Measurements from ENCODE around the gene ACADVL. TPM values are rescaled to one million over a fixed set of nuclear protein-coding genes. Genes with fewer than 3 reads are reported as not detected.

The ACADVL gene
- total and polyA plus RNA-seq, 2 of the 4 experiments (the other 2 are of a cell fraction): 139 to 752 TPM

DNA sequence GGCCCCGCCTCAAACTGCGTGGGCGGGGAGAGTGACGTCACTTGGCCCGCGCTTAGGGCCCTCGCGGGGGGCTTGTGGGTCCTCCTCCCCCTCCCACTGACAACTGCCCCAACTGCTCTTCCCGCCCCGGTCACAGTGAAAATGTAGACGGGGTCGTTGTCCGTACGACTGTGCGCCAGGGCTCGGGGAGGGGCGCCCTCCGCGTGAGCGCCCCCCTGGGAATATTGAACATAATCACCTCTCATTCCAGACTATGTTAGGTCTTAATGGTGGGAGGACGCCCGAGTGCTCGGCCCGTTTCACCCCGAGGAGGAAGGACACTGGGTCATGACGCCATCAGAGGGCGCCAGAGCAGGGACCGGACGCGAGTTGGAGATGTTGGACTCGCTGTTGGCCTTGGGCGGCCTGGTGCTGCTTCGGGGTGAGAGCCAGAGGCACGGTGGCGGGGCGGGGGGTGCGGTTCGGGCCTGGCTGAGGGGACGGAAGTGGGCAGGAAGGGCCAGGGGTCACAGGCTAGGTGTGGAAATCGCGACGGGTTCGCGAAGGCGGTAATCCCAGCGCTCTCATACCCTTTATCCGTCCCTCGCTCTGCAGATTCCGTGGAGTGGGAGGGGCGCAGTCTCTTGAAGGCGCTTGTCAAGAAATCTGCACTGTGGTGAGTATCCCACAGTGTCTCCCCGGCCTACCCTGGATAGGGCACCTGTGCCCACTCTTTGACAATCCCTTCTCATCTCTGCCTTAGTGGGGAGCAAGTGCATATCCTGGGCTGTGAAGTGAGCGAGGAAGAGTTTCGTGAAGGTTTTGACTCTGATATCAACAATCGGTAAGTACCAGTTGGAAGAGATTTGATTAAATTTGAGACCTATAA, 32.7 kb downstream of the ACADVL start, which contains the start of gene ELP5:
ELP5 (plus strand) TSS at position 40 of the 868 bp plus-strand sequence; CDS start at position 376, 336 bp downstream.
- Histone ChIP-seq H2AK9ac (replicated peaks; ENCODE audit: low read depth, low read length, poor library complexity) (peak within 1 kb of the TSS; percentile 99), H3K4me3 (ENCODE audit: insufficient read depth, low read depth, low read length) (peak within 1 kb of the TSS; percentile 71), H3K23ac (ENCODE audit: low read depth, low read length) (peak within 1 kb of the TSS; percentile 93), H3K27me3 (ENCODE audit: control insufficient read depth, insufficient read depth, low read length) (no peaks in the 10 kb centered on the region), H2AFZ (replicated peaks; ENCODE audit: low read length, poor library complexity) (peak within 1 kb of the TSS; percentile 99), H2BK5ac (ENCODE audit: low read depth, low read length, poor library complexity, severe bottlenecking) (peak within 1 kb of the TSS; percentile 94), H2BK20ac (ENCODE audit: low read depth, low read length) (no peak within 1 kb of the TSS), H3K27ac (ENCODE audit: insufficient read depth, low read length) (peak within 1 kb of the TSS; percentile 93), H3K4me2 (ENCODE audit: low read depth, low read length) (peak within 1 kb of the TSS; percentile 99), H2BK120ac (ENCODE audit: low read depth, low read length) (peak within 1 kb of the TSS; percentile 73), H4K91ac (ENCODE audit: insufficient read depth, low read depth, low read length) (peak within 1 kb of the TSS; percentile 93), H3K18ac (ENCODE audit: low read depth, low read length) (peak within 1 kb of the TSS; percentile 51), H3K9me1 (ENCODE audit: insufficient read depth, low read length) (peaks cover 10% of the 10 kb centered on the region), H4K5ac (ENCODE audit: low read depth, low read length) (peak within 1 kb of the TSS; percentile 91), H3K79me1 (ENCODE audit: low read depth in 1 of 2, low read length in 2 of 2) (peaks cover 7 to 44% of the 10 kb centered on the region in 2 experiments; a peak in 3 of 4 replicates), H3K4me1 (ENCODE audit: control insufficient read depth, insufficient read depth, low read length) (peaks cover 8% of the 10 kb centered on the region), H3K36me3 (ENCODE audit: control insufficient read depth, insufficient read depth, low read length) (peaks cover 15% of the 10 kb centered on the region), H4K20me1 (ENCODE audit: insufficient read depth, low read length) (peaks cover 9% of the 10 kb centered on the region; the same call in 1 of the 2 replicates), H3K9me3 (ENCODE audit: control insufficient read depth, insufficient read depth, low read length) (no peaks in the 10 kb centered on the region), H2AK5ac (ENCODE audit: low read depth, low read length) (peak within 1 kb of the TSS; percentile 95), H3K14ac (replicated peaks; ENCODE audit: low read depth, low read length) (peak within 1 kb of the TSS; percentile 91), H3K56ac (ENCODE audit: extremely low read depth, insufficient read depth, low read length) (peak within 1 kb of the TSS; percentile 94), H2BK15ac (ENCODE audit: low read depth, low read length) (peak within 1 kb of the TSS; percentile 65; the same call in 1 of the 3 replicates), H3K4ac (ENCODE audit: low read depth, low read length) (peak within 1 kb of the TSS; percentile 96), H4K8ac (ENCODE audit: low read depth in 2 of 2, low read length in 2 of 2) (peak within 1 kb of the TSS; percentile 90 to 98), H3K9ac (ENCODE audit: low read depth, low read length) (peak within 1 kb of the TSS; percentile 88)
- WGBS, 2 experiments (ENCODE audit: extremely low coverage in 2 of 2, insufficient read length in 1 of 2): 0% methylated on average over 11 of the region's 55 CpGs; no CpG with 5 or more reads in 1 of the 2 experiments
- intact Hi-C loops (cut with micrococcal nuclease) (no loop called here), in situ Hi-C loops (cut with MboI; ENCODE audit: low sequenced_read_pairs) (no loop called here), dilution Hi-C loops (cut with HindIII; ENCODE audit: low sequenced_read_pairs, unreplicated experiment) (no loop called here)
- POLR2A ChIA-PET (ENCODE audit: unreplicated experiment): no interaction called here
- ATAC-seq (ENCODE audit: low read depth): peak; percentile 71
- DNase-seq: peak; percentile 94
- CTCF ChIA-PET: no interaction called here
- TSS peak; percentile 34 for BruUV-seq (replicated peaks)
- TF ChIP-seq CHD1 (IDR thresholded peaks at IDR 0.05; ENCODE audit: low read depth, low read length): peak; percentile 80; the same call in 1 of the 2 replicates
- no peak for TF ChIP-seq NFE2L2 (IDR thresholded peaks at IDR 0.05; ENCODE audit: low read depth, low read length)
- TF ChIP-seq RAD21 (IDR thresholded peaks at IDR 0.05; ENCODE audit: low read length): no peak; the same call in 1 of the 2 replicates
- 0 out of 2 replicates have a peak, but pooled peaks have one; percentile 2 for TF ChIP-seq USF2 (IDR thresholded peaks at IDR 0.05; ENCODE audit: low read depth, low read length)
- TF ChIP-seq MAZ (IDR thresholded peaks at IDR 0.05; ENCODE audit: borderline replicate concordance, low read depth, low read length): peak; percentile 86
- peak; percentile 84; the same call in 1 of the 2 replicates for TF ChIP-seq MXI1 (IDR thresholded peaks at IDR 0.05; ENCODE audit: borderline replicate concordance, low read depth, low read length)
- peak; percentile 88 for TF ChIP-seq POLR2A (IDR thresholded peaks at IDR 0.05; ENCODE audit: low read depth, low read length)
- TF ChIP-seq, protein P1, sequence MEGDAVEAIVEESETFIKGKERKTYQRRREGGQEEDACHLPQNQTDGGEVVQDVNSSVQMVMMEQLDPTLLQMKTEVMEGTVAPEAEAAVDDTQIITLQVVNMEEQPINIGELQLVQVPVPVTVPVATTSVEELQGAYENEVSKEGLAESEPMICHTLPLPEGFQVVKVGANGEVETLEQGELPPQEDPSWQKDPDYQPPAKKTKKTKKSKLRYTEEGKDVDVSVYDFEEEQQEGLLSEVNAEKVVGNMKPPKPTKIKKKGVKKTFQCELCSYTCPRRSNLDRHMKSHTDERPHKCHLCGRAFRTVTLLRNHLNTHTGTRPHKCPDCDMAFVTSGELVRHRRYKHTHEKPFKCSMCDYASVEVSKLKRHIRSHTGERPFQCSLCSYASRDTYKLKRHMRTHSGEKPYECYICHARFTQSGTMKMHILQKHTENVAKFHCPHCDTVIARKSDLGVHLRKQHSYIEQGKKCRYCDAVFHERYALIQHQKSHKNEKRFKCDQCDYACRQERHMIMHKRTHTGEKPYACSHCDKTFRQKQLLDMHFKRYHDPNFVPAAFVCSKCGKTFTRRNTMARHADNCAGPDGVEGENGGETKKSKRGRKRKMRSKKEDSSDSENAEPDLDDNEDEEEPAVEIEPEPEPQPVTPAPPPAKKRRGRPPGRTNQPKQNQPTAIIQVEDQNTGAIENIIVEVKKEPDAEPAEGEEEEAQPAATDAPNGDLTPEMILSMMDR (conservative IDR thresholded peaks at IDR 0.05; ENCODE audit: low read depth, low read length): 0 out of 2 replicates have a peak, but pooled peaks have one; percentile 19
- no peak for TF ChIP-seq CEBPB (IDR thresholded peaks at IDR 0.05; ENCODE audit: low read depth, low read length)
- TF ChIP-seq, protein P2, sequence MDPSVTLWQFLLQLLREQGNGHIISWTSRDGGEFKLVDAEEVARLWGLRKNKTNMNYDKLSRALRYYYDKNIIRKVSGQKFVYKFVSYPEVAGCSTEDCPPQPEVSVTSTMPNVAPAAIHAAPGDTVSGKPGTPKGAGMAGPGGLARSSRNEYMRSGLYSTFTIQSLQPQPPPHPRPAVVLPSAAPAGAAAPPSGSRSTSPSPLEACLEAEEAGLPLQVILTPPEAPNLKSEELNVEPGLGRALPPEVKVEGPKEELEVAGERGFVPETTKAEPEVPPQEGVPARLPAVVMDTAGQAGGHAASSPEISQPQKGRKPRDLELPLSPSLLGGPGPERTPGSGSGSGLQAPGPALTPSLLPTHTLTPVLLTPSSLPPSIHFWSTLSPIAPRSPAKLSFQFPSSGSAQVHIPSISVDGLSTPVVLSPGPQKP (IDR thresholded peaks at IDR 0.05; ENCODE audit: borderline replicate concordance, low read depth, low read length): no peak
- no peak for TF ChIP-seq MAFK (IDR thresholded peaks at IDR 0.05; ENCODE audit: low read depth, low read length)
- no peak for TF ChIP-seq BHLHE40 (IDR thresholded peaks at IDR 0.05; ENCODE audit: low read depth, low read length)
- no peak for TF ChIP-seq RFX5 (IDR thresholded peaks at IDR 0.05; ENCODE audit: low read depth, low read length)

All from IMR-90 (cell line).